Activated T-cell treated with anti-CD3 and anti-CD28 coated beads for 48 hours (primary cell): Measurements from ENCODE around the gene MAP4.

Experiments
- DNase-seq: peaks from one replicate; pipeline ENCODE4 v3.0.0-alpha.2; 2020; ENCODE audit warnings: low read depth

Gene MAP4

GRCh38 chr3:47863391-47864128 is 152.7 kb downstream of the MAP4 start:
- DNase-seq, result no peak

- DNase-seq, result no peak
Observed at GRCh38 chr3:47859956-47860605, 156.1 kb downstream of the MAP4 start.

GRCh38 chr3:47857151-47857550 is 159.1 kb downstream of the MAP4 start:
- DNase-seq, result no peak

GRCh38 chr3:47856669-47857068 is 159.5 kb downstream of the MAP4 start:
- DNase-seq, result no peak

GRCh38 chr3:47855461-47856383 is 160.5 kb downstream of the MAP4 start:
- DNase-seq, result no peak

- DNase-seq, result no peak
Observed at GRCh38 chr3:47854720-47855455, 161.3 kb downstream of the MAP4 start.

- DNase-seq, result no peak
Observed at GRCh38 chr3:47854267-47854666, 161.9 kb downstream of the MAP4 start.

- DNase-seq, result no peak
Observed at GRCh38 chr3:47852604-47853602, 163.3 kb downstream of the MAP4 start.

- DNase-seq, result no peak
Observed at GRCh38 chr3:47851888-47852603, 164.2 kb downstream of the MAP4 start.

- no peak for DNase-seq
Observed at GRCh38 chr3:47850564-47851410, 165.4 kb downstream of the MAP4 start.

- DNase-seq, result no peak
Observed at GRCh38 chr3:47849699-47850563, 166.3 kb downstream of the MAP4 start.

GRCh38 chr3:47849186-47849698 is 167.0 kb downstream of the MAP4 start:
- DNase-seq, result no peak

- no peak for DNase-seq
Observed at GRCh38 chr3:47848599-47849117, 167.6 kb downstream of the MAP4 start.

- DNase-seq, result no peak
Observed at GRCh38 chr3:47847801-47848518, 168.3 kb downstream of the MAP4 start.

GRCh38 chr3:47847260-47847659 is 169.0 kb downstream of the MAP4 start:
- DNase-seq, result no peak

GRCh38 chr3:47846880-47847248 is 169.4 kb downstream of the MAP4 start:
- no peak for DNase-seq
